ENCODE measurements around the gene TRAF5. TPM values are rescaled to one million over a fixed set of nuclear protein-coding genes. Genes with fewer than 3 reads are reported as not detected.
"Not testable (repeated sequence)": the region's sequence is repeated elsewhere in the genome, so short reads cannot be mapped to it uniquely, and the experiment has no call there.

TRAF5 gene
- total RNA-seq, 1 experiment from 2014 or later = 3.2 TPM

DNA sequence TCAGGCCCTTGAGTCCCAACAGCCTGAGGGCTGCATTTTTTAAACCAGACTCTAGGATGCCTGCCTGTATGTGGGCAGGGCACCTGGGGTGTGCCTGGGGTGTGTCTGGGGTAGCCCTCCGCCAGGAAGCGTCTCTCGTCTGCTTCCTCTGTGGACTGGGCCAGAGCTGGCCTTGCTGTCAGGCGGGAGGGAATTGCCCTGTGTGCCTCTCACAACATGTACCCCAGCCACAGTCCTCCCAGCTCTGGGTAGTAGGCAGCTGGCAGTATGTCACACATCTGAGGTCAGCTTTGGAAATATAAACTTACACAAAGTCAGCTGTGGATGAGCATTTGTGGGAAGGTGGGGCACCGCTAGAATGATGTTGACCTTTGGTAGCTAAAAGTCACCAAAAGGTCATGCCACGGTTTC, 13.0 kb downstream of the TRAF5 start:
- DNase-seq (ENCODE audit: low read depth) = no peak
- in situ Hi-C loops (cut with HindIII; ENCODE audit: low pct_unique_long_range_greater_than_20kb, low sequenced_read_pairs) = no loop called here

DNA sequence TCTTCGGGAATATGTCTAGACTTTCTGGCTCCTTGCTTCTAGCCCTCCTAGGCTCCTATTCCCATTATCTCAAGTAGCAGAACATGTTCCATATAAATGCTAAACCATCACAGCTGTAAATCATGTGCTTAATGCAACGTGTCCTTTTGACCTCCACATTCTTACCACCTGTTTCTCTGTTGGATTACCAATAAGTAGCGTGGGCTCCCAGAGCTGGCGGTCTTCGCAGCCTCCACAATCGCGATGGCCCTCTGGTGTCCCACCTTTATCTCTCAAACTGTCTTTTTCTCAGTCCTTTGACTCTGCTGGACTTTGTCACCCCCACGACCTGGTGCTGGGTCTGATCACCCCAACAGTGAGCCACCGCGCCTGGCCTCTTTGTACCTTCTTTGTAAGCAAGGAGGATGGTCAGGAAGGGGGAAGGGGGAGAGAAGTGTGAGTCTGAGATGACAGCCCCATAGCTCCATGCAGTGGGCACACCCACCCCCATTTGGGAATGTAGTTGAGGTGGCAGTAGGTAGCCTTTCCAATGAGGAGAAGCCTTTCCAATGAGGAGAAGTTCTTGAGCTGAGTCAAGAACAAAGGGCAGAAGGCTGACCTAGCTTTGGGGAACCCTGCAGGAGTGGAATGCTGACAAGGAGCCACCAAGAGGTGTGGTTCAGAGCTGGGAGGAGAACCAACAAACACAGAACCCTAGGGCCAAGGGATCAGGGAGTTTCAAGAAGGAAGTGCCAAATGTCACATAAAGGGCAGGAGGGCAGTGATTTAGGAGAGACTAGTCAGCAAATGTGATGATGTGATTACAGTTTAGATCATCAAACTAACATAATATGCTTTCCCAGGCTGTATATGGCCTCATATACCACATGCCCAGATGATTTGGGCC, 14.2 kb downstream of the TRAF5 start:
- DNase-seq (ENCODE audit: low read depth) = no peak
- in situ Hi-C loops (cut with HindIII; ENCODE audit: low pct_unique_long_range_greater_than_20kb, low sequenced_read_pairs) = no loop called here

DNA sequence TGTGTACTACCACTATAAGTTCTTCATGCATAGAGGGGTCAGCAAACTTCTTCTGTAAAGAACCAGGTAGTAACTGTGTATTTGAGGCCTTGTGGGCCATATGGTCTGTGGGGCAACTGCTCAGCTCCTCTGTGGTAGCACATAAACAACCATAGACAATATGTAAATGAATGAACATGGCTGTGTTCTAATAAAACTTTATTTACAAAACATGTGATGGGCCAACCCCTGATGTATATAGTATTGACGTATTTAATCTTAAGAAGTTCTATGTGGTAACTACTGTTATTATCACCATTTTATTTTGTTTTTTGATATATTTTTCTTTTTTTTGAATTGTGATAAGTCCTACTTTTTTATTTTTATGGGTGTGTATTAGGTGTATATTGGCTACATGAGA, 15.4 kb downstream of the TRAF5 start:
- in situ Hi-C loops (cut with HindIII; ENCODE audit: low pct_unique_long_range_greater_than_20kb, low sequenced_read_pairs) = no loop called here
- DNase-seq (ENCODE audit: low read depth) = no peak

DNA sequence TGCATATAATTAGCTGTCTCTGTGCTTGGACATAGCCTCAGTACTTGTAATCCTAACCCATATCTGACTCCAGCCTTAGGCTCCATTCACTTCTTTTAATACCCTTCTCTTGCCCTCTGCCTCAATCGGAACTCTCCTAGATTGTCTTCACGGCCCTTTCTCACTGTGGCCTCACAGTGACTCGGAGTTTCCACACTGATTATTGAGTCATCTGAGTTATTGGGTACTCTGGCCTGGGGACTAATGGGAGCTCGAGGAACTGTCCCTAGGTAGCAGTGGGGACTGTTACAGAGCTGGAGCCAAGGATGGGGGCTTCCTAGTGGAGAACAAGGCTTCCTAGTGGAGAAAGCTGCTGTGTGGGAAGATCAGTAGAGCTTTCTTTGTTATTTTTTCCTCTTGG, 17.0 kb downstream of the TRAF5 start:
- in situ Hi-C loops (cut with HindIII; ENCODE audit: low pct_unique_long_range_greater_than_20kb, low sequenced_read_pairs) = no loop called here

DNA sequence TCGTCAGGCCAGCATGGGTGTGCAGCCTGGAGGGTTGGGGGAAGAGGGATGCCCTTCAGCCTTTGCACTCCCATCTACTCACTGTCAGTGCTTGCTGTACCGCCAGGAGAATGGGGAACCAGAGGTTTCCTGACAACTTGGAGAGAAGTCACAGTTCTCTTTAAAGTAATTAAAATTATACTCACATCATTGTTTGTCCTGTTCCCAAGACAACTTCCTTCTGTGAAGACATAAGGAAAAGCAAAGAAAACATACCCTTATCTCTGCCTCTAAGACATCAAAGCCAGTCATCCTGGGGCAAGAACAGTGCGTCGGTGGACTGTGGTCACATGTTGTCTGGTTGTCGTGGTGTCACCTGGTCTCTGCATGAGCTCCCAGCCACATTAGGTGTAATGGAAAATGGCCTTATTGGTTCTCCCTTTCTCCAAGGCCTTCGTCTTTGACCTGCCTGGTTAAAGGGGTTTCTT, 17.6 kb downstream of the TRAF5 start:
- peak; percentile 70 for DNase-seq (ENCODE audit: low read depth)
- in situ Hi-C loops (cut with HindIII; ENCODE audit: low pct_unique_long_range_greater_than_20kb, low sequenced_read_pairs) = no loop called here

More for the DNA sequence above, 17.0 kb downstream of the TRAF5 start:
- peak; percentile 38 for DNase-seq (ENCODE audit: low read depth)

DNA sequence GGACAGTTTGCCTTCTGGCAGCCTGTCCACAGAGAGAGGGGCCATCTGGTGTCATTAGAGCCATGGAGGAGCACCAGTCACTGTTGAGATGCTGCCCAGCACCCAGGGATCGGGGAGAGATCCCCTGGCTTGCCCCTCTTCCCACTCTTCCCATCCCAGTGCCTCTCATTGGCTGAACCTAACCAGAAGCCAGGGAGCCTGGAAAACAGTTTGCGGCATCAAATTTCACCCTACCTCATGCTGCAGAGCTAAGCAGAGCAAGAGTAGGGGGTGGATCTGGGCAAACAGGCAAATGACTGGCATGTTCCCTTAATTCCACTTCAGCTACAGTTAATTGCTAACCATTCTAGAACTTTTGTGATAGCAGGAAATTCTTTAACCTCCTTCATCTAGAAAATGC, 19.1 kb downstream of the TRAF5 start:
- in situ Hi-C loops (cut with HindIII; ENCODE audit: low pct_unique_long_range_greater_than_20kb, low sequenced_read_pairs) = no loop called here
- DNase-seq (ENCODE audit: low read depth) = peak; percentile 29

DNA sequence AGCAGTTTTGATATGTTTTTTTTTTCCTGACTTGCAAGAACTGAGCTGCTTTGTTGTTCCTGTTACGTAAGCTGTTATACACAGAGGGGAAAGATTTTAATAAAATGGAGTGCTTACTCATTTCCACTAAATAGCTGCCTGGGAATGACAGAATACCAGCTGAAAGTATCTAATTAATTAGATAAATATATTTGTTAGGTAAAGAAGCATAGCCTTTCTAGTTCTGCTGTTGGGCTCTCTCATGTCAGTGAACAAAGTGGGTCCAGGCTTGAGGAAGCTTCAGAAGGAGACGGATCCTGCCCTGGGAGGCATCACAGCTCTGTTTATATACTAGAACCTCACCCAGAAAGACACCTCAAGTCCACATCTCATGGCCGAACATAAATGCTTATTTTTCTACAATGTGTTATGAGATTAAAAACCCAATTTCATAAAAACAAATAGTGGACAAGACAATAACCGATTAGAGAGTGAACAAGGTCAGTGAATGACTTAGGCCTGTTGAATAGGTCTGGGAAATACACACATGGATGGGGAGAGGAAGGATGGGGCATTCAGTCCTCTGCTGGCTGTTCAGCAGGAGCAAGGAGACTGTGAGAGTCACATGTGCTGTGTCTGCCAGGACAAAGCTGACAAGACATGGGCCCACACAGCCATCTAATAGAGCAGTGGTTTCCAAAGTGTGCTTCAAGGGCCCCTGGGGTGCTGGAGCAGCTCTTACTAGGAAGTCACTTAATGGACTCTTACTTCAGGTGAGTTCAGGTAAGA, 20.6 kb downstream of the TRAF5 start:
- no peak for DNase-seq (ENCODE audit: low read depth)
- in situ Hi-C loops (cut with HindIII; ENCODE audit: low pct_unique_long_range_greater_than_20kb, low sequenced_read_pairs) = no loop called here

DNA sequence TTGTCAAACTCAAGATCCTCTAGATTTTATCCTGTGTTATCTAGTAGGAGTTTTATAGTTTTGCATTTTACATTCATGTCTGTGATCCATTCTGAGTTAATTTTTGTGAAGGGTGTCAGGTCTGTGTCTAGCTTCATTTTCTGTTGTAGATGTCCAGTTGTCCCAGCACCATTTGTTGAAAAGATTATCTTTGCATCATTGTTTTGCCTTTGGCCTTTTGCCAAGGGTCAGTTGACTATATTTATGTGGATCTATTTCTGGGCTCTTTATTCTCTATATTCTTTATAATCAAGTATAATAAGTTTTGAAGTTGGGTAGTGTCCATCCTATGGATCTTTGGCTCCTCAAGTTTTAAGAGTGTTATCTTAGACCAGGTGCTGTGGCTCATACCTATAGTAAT, 21.9 kb downstream of the TRAF5 start:
- in situ Hi-C loops (cut with HindIII; ENCODE audit: low pct_unique_long_range_greater_than_20kb, low sequenced_read_pairs) = no loop called here

DNA sequence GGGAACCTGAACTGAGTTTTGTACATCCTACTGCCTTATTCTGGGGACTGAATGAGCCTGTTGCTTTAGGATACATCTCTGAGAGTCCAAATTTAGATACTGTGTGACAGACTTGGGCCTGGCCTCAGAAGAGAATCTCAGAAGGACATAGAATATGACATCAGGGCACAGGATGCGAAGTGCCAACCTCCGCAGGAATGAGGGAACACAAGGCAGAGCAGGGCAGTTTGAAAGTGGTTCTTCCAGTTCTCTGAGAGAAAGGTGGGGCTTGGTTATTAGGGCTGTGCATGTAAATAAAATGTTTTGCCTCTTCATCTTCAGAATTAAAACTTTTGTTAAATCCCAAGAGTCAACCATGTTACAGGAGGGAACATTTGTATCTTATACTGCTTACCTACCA, 23.1 kb downstream of the TRAF5 start:
- no peak for DNase-seq (ENCODE audit: low read depth)
- in situ Hi-C loops (cut with HindIII; ENCODE audit: low pct_unique_long_range_greater_than_20kb, low sequenced_read_pairs) = no loop called here

More for the DNA sequence above, 21.9 kb downstream of the TRAF5 start:
- no peak for DNase-seq (ENCODE audit: low read depth)

DNA sequence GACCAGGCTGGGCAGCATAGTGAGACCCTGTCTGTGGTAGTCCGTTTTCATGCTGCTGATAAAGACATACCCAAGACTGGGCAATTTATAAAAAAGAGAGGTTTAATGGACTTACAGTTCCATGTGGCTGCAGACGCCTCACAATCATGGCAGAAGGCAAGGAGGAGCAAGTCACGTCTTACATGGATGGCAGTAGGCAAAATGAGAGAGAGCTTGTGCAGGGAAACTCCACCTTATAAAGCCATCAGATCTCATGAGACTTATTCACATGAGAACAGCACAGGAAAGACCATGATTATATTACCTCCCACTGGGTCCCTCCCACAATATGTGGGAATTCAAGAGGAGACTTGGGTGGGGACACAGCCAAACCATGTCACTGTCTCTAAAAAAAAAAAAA, 25.4 kb downstream of the TRAF5 start:
- in situ Hi-C loops (cut with HindIII; ENCODE audit: low pct_unique_long_range_greater_than_20kb, low sequenced_read_pairs); DNase-seq (ENCODE audit: low read depth): not testable (repeated sequence)

DNA sequence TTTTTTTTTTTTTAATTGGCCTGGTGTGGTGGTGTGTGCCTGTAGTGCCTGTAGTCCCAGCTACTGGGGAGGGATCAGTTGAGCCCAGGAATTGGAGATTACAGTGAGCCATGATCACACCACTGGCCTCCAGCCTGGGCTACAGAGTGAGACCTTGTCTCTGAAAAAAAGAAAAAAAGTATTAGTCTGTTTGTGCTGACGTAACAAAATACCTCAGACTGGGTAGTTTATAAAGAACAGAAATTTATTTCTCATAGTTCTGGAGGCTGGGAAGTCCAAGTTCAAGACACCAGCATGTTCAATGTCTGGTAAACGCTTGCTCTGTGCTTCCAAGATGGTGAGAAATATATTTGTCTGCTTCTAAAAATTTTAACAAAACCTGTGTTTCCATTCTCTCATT, 25.8 kb downstream of the TRAF5 start:
- DNase-seq (ENCODE audit: low read depth) = no peak
- in situ Hi-C loops (cut with HindIII; ENCODE audit: low pct_unique_long_range_greater_than_20kb, low sequenced_read_pairs) = no loop called here

DNA sequence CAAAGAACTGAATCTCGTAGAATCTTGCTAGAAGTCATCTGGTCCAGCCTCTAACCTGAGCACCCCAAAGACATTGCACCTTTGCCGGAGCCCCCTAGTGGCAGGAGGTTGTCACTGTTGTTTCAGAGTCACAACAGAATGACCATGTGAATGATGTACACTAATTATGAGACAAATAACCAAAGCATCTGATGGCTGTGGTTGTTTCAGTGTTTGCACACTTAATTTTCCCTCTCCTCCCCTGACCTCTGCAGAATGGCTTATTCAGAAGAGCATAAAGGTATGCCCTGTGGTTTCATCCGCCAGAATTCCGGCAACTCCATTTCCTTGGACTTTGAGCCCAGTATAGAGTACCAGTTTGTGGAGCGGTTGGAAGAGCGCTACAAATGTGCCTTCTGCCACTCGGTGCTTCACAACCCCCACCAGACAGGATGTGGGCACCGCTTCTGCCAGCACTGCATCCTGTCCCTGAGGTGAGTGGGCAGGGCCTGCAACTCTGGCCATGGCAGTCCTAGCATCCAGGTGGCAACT, 26.4 kb downstream of the TRAF5 start:
- peak; percentile 45 for DNase-seq (ENCODE audit: low read depth)

DNA sequence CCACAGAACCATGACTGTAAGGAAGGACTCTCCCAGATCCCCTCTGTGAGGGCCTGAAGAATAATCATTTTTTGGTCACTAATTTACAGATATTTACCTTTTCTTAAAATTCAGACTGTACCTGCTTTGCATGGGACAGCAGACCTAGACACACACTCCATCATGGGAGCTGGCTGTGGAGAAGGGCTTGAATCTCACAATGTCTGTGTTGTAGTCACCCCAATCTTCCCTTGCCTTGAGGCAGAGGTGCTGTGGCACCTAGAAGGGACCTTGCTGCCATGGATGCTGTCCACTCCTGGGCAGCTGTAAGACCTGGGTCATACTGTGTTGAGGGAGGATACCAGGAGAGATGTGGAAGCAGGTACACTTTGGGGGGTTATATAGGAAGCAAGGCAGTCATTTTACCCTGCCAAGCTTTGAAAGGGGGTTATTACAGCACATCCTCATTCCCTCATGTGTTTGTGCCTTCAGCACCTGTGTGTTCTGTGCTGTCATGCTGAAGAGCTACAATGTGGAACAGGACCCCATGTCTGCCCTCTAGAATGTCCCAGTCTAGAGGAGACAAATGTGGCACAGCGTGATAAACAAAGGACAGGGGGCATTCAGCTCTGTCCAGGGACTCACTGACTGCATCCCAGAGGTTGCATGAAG, 27.1 kb downstream of the TRAF5 start:
- DNase-seq (ENCODE audit: low read depth) = no peak
- in situ Hi-C loops (cut with HindIII; ENCODE audit: low pct_unique_long_range_greater_than_20kb, low sequenced_read_pairs) = no loop called here

More for the DNA sequence above, 26.4 kb downstream of the TRAF5 start:
- in situ Hi-C loops (cut with HindIII; ENCODE audit: low pct_unique_long_range_greater_than_20kb, low sequenced_read_pairs) = no loop called here

DNA sequence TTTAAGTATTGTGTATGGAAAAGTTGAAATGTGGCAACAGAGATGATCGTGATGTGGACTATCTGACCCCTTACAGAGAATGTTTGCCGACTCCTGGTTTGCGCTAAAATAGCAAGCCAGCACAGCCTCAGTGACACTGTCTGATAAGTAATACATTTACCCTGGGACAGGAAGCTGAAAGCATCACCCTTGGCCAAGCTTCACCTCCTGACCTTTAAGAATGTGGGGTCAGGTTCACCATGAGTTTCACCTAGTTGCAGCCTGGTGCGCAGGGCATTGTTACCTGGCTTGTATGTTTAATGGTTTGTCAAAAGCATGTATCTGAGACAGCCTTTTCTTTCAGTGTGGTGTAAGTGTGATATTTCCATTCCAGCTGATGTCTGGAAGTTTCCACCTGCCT, 29.2 kb downstream of the TRAF5 start:
- DNase-seq (ENCODE audit: low read depth) = no peak
- in situ Hi-C loops (cut with HindIII; ENCODE audit: low pct_unique_long_range_greater_than_20kb, low sequenced_read_pairs) = no loop called here

DNA sequence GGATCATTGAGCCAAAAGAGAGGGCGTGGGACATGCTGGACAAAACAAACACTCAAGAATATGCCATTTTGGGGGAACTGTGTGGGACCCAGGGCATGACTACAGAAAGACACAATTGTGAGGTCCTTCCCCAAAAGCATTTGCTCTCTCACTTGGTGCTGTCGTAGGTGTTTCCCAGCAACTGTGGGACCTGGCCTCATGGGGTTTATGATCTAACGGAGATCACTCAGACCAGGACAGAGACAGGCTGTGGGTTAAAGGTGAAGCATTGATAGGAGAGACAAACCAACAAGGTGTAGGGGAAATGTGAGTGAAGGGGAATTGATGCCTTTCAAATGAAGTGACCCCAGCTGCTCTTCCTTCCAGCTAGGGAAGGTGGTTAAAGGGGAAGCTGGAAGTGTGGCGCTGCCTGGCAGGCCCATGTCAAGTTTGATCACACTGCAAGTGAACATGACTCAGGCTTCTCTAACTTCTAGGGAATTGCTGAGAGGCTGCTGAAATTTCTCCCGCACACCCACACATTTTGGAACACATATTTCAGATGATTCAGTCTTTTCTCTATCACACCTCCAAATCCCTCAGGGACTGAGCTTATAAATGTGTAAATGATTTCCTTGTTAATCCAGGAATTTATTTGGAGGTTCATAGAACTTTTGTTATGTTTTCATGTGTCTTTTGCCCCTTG, 30.2 kb downstream of the TRAF5 start:
- DNase-seq (ENCODE audit: low read depth) = no peak
- in situ Hi-C loops (cut with HindIII; ENCODE audit: low pct_unique_long_range_greater_than_20kb, low sequenced_read_pairs) = no loop called here

DNA sequence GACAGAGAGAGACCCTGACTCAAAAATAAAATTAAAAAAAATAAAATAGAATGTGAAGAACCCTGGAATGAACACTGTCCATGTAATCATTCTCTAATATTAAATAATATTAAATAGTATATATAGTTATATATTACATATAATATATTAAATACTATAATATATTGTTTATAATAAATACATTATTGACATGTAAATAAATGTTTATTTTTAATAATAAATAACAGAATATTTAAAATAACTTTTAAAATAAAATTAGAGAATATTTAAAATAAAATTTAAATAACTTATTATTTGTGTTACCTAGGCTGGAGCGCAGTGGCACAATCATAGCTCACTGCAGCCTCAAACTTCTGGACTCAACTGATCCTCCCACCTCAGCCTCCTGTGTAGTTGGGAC, 32.1 kb downstream of the TRAF5 start:
- no peak for DNase-seq (ENCODE audit: low read depth)
- in situ Hi-C loops (cut with HindIII; ENCODE audit: low pct_unique_long_range_greater_than_20kb, low sequenced_read_pairs) = no loop called here

DNA sequence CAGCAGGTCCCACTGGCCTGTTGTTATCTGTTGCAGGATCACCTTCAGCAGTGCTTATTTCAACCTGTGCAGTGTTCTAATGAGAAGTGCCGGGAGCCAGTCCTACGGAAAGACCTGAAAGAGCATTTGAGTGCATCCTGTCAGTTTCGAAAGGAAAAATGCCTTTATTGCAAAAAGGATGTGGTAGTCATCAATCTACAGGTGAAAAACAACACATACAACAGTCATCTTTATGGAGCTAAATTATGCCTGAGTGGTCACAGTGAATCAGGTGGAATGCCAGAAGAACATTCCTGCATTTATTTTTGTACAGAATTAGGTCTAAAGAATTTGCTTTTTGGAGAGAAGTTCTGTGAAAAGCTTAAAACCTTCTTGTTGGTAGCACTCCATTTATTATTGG, 33.2 kb downstream of the TRAF5 start:
- DNase-seq (ENCODE audit: low read depth) = peak; percentile 53
- in situ Hi-C loops (cut with HindIII; ENCODE audit: low pct_unique_long_range_greater_than_20kb, low sequenced_read_pairs) = no loop called here

DNA sequence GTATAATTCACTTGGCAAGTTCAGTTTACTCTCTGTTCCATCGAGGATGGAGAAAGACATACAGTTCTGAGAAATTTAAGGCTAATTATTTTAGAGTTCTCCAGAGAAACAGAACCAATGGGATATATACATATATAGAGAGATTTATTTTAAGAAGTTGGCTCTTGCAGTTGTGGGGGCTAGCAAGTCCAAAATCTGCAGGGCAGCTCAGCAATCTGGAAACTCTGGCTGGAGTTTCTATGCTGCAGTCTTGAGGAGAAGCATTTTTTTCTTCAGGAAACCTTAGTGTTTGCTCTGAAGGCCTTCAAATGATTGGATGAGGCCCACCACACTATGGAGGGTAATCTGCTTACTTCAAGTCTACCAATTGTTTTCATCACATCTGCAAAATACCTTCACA, 34.6 kb downstream of the TRAF5 start:
- in situ Hi-C loops (cut with HindIII; ENCODE audit: low pct_unique_long_range_greater_than_20kb, low sequenced_read_pairs) = no loop called here
- no peak for DNase-seq (ENCODE audit: low read depth)
